Esophagus muscularis mucosa (tissue), 4 donors: ENCODE data around the gene PGBD2.

Experiments
- EP300 ChIP-seq: sonication (generic); formaldehyde crosslinking; IDR thresholded peaks from one replicate; pipeline ENCODE4 v1.6.1; 2017; ENCODE audit warnings: antibody characterized with exemption
- POLR2A ChIP-seq: fragments of 450-650 bp; IDR thresholded peaks from one replicate; pipeline ENCODE4 v1.6.1; 2017; ENCODE audit warnings: antibody characterized with exemption, moderate library complexity, mild to moderate bottlenecking, low read depth
- POLR2AphosphoS5 ChIP-seq, 2 donors: sonication (generic); formaldehyde crosslinking; IDR thresholded peaks; one replicate each; pipeline ENCODE4 v1.6.1; 2017; ENCODE audit warnings: antibody characterized with exemption in 2 of 2
- TF ChIP-seq, protein P1 (sequence below), 3 experiments: fragments of 200-600 bp in 2 of 3; fragments of 450-650 bp in 1 of 3; sonication (generic) in 2 of 3; IDR thresholded peaks; one replicate each; pipeline ENCODE4 v1.5.1; 2017 to 2019; ENCODE audit warnings: antibody characterized with exemption in 3 of 3, mild to moderate bottlenecking in 2 of 3, moderate library complexity in 1 of 3

DNA sequence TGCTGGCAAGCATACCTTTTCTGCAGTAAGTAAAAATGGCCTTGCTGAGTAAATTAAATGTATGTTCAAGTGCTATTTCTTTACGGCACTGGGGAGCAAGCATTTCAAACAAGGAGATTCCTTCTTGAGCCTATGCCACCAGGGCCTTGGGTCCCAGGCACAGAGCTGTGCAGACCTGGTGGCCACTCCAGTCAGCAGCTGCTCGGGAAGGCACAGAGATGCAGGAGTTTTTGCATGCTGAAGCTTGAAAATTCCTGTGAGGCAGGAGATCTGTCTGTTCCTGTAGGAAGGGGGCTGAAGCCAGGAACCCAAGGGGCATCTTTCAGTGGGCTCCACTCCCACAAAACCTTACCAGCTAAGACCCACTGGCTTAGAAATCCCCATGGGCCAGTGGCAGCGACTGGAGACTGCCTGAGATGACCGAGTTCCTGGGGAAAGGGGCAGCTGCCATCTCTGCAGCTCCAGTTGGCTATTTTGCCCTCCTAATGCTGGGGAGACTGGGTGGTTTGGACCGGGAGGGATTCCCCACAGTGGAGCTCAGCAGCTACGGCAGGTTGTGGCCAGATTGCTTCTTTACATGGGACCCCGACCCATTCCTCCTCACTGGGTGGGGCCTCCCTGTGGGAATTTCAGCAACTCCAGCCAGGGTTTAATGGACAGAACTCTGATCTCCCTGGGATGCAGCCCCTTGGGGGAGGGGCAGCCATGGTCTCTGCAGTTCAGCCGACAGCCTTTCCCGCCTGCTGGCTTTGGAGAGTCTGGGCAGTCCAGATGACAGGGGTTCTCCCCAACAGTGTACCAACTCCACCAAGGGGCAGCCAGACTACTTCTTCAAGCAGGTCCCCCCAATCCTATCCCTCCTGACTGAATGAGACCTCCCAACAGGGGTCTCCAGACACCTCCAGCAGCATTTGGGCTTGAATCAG, 8.4 kb upstream of the PGBD2 start:
- TF ChIP-seq, protein P1, sequence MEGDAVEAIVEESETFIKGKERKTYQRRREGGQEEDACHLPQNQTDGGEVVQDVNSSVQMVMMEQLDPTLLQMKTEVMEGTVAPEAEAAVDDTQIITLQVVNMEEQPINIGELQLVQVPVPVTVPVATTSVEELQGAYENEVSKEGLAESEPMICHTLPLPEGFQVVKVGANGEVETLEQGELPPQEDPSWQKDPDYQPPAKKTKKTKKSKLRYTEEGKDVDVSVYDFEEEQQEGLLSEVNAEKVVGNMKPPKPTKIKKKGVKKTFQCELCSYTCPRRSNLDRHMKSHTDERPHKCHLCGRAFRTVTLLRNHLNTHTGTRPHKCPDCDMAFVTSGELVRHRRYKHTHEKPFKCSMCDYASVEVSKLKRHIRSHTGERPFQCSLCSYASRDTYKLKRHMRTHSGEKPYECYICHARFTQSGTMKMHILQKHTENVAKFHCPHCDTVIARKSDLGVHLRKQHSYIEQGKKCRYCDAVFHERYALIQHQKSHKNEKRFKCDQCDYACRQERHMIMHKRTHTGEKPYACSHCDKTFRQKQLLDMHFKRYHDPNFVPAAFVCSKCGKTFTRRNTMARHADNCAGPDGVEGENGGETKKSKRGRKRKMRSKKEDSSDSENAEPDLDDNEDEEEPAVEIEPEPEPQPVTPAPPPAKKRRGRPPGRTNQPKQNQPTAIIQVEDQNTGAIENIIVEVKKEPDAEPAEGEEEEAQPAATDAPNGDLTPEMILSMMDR (IDR thresholded peaks at IDR 0.05): no peak
- TF ChIP-seq EP300 (no peak), POLR2A (no peak), POLR2AphosphoS5 (IDR thresholded peaks at IDR 0.05) (no peak)
